Activated CD8-positive, alpha-beta memory T cell treated with anti-CD3 and anti-CD28 coated beads, Interleukin-2, amount 50 U/mL, for 1 hour (primary cell): Measurements from ENCODE around the gene NEK10.
"Not testable (repeated sequence)": the region's sequence is repeated elsewhere in the genome, so short reads cannot be mapped to it uniquely, and the experiment has no call there.

Experiments
- DNase-seq: peaks from one replicate; pipeline ENCODE4 v3.0.0-alpha.2; 2020; ENCODE audit errors: extremely low read depth

NEK10 gene

GRCh38 chr3:27312044-27312668 is 57.0 kb downstream of the NEK10 start:
- no peak for DNase-seq

GRCh38 chr3:27311400-27311799 is 57.8 kb downstream of the NEK10 start:
- DNase-seq, result no peak

GRCh38 chr3:27310688-27311087 is 58.5 kb downstream of the NEK10 start:
- no peak for DNase-seq

GRCh38 chr3:27307566-27307965 is 61.6 kb downstream of the NEK10 start:
- DNase-seq, result no peak

GRCh38 chr3:27302891-27303290 is 66.3 kb downstream of the NEK10 start:
- DNase-seq, result no peak

- not testable (repeated sequence) for DNase-seq
Observed at GRCh38 chr3:27298981-27299380, 70.2 kb downstream of the NEK10 start.

- DNase-seq, result no peak
Observed at GRCh38 chr3:27293939-27294338, 75.2 kb downstream of the NEK10 start.

- DNase-seq, result no peak
Observed at GRCh38 chr3:27290760-27291159, 78.4 kb downstream of the NEK10 start.

GRCh38 chr3:27289769-27290413 is 79.3 kb downstream of the NEK10 start:
- DNase-seq, result no peak

GRCh38 chr3:27287052-27287451 is 82.1 kb downstream of the NEK10 start:
- no peak for DNase-seq

GRCh38 chr3:27286467-27286866 is 82.7 kb downstream of the NEK10 start:
- DNase-seq, result not testable (repeated sequence)

GRCh38 chr3:27285668-27286067 is 83.5 kb downstream of the NEK10 start:
- no peak for DNase-seq

GRCh38 chr3:27281671-27282150 is 87.5 kb downstream of the NEK10 start:
- DNase-seq, result no peak

GRCh38 chr3:27279123-27279522 is 90.1 kb downstream of the NEK10 start:
- no peak for DNase-seq

- DNase-seq, result no peak
Observed at GRCh38 chr3:27278383-27279055, 90.7 kb downstream of the NEK10 start.

GRCh38 chr3:27275441-27275990 is 93.7 kb downstream of the NEK10 start:
- no peak for DNase-seq

GRCh38 chr3:27271890-27272289 is 97.3 kb downstream of the NEK10 start:
- DNase-seq, result no peak

GRCh38 chr3:27254896-27255295 is 114.3 kb downstream of the NEK10 start:
- DNase-seq, result no peak

GRCh38 chr3:27253831-27254230 is 115.4 kb downstream of the NEK10 start:
- DNase-seq, result no peak

GRCh38 chr3:27253391-27253790 is 115.8 kb downstream of the NEK10 start:
- no peak for DNase-seq

- DNase-seq, result no peak
Observed at GRCh38 chr3:27252646-27253045, 116.5 kb downstream of the NEK10 start.

GRCh38 chr3:27244374-27244773 is 124.8 kb downstream of the NEK10 start:
- no peak for DNase-seq

- no peak for DNase-seq
Observed at GRCh38 chr3:27239951-27240350, 129.2 kb downstream of the NEK10 start.
